ENCODE results near the gene SPECC1.
"Not testable (repeated sequence)": the region's sequence is repeated elsewhere in the genome, so short reads cannot be mapped to it uniquely, and the experiment has no call there.

The SPECC1 gene

GRCh38 chr17:20127360-20128035 is 118.3 kb downstream of the SPECC1 start:
- DNase-seq (ENCODE audit: low read depth in 2 of 2): no peak

DNA sequence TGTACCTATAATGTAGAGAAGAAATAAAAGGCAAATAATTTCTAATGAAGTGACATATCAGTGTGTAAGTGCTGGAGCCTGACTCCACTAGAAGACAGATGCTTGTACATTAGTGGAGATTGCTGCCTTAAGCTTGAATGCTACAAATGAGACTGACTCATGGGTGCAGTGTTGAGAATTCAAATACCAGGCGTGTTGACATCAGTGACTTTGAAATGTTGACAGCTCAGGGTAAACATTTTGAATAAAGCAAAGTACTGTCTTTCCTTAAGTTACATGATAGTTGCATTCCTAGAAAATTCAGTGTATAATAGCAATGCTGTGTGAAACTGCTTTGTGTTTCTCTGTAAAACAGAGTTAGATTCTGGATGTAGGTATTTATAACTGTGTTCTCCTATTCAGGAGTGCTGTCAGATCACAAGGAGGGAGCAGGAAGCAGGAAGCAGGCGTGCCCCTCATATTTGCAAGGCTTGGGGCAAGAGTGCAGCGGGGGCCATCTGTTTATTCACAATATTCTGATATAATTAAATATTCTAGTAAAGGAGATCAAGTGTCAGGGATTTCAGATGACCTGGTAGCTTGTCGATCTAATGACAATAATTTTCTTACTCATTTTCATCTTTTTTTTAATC is 119.0 kb downstream of the SPECC1 start:
- no peak for DNase-seq (ENCODE audit: low read depth in 2 of 2)

DNA sequence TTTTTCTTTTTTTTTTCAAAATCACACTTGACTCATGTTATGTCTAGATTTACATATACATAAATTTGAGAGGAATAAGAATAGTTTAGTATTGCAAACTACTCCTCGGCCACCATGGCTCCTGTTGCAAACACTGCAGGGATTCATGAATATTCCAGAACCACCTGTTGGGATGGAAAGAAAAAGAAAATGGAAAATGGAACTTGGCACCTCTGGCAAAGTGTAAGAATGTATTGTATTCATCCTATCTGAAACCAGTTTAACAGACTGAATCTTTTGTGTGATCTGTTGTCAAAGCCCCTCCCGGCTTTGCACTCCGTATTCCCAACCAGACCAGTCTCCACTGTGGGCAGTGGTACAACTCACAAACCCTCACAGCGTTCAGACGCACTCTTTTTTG is 124.4 kb downstream of the SPECC1 start:
- no peak for DNase-seq (ENCODE audit: low read depth in 2 of 2)

GRCh38 chr17:20141198-20141972 is 132.2 kb downstream of the SPECC1 start:
- DNase-seq (ENCODE audit: low read depth in 2 of 2): no peak

- no peak for DNase-seq (ENCODE audit: low read depth in 2 of 2)
Observed at GRCh38 chr17:20142268-20142667, 133.1 kb downstream of the SPECC1 start.

DNA sequence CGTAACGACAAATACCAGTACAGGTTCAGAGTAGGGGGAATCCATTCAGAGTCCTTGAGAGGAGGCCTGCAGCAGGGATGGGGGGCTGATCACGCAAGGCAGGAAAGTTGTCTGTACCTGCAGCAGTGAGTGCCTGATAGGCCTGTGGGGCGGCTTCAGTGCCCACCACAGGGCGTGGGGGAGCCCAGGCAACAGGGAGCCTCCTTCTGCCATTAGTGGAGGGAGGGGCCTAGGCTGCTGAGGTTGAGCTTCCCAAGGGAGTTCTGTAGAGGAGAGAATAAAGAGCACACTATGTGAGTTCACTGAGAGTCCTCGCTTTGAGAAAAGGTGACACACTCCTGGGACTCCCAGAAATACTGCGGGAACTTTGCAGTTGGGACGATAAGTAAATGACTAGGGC is 134.6 kb downstream of the SPECC1 start:
- DNase-seq (ENCODE audit: low read depth in 2 of 2): no peak

GRCh38 chr17:20145567-20145966 is 136.4 kb downstream of the SPECC1 start:
- no peak for DNase-seq (ENCODE audit: low read depth in 2 of 2)

DNA sequence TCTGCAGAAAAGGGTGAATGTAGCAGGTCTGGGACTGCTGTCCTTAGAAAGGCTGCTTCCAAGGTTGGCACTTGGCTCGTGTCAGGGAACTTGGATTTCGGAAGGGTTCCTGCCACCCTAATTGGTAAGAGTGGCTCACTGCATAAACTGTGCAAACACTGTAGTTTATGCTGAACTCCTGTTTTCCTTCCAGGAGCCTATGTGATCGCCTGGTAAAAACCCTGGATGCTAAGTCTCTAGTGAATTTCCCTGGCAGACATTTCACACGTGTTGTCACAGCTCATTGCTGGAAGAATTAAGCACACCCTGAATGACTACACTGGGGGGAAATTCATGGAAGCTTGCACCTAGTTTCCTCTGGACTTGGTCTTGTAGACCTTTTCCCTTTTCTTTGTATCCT is 140.1 kb downstream of the SPECC1 start:
- no peak for DNase-seq (ENCODE audit: low read depth in 2 of 2)

GRCh38 chr17:20151174-20151573 is 142.0 kb downstream of the SPECC1 start:
- no peak for DNase-seq (ENCODE audit: low read depth in 2 of 2)

DNA sequence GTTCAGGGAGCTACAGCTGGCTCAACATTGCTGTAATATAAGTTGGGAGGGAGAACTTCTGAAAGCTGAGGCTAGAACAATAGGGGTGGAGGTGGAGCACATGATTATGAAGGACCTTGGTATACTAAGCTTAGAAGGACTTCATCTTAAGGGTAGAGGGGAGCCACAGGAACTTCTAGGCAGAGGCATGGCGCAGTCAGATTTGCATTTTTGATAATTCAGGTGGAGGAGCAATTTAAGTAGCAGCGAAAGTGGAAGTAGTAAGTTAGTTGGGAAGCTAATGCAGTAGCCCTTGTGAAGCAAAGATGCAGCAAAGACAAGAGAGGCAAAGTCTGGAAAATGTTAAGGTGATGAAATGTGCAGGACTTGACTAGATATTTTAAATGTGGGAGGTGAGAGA is 144.1 kb downstream of the SPECC1 start:
- DNase-seq (ENCODE audit: low read depth in 2 of 2): no peak

GRCh38 chr17:20154286-20155000 is 145.3 kb downstream of the SPECC1 start:
- DNase-seq (ENCODE audit: low read depth in 2 of 2): no peak

DNA sequence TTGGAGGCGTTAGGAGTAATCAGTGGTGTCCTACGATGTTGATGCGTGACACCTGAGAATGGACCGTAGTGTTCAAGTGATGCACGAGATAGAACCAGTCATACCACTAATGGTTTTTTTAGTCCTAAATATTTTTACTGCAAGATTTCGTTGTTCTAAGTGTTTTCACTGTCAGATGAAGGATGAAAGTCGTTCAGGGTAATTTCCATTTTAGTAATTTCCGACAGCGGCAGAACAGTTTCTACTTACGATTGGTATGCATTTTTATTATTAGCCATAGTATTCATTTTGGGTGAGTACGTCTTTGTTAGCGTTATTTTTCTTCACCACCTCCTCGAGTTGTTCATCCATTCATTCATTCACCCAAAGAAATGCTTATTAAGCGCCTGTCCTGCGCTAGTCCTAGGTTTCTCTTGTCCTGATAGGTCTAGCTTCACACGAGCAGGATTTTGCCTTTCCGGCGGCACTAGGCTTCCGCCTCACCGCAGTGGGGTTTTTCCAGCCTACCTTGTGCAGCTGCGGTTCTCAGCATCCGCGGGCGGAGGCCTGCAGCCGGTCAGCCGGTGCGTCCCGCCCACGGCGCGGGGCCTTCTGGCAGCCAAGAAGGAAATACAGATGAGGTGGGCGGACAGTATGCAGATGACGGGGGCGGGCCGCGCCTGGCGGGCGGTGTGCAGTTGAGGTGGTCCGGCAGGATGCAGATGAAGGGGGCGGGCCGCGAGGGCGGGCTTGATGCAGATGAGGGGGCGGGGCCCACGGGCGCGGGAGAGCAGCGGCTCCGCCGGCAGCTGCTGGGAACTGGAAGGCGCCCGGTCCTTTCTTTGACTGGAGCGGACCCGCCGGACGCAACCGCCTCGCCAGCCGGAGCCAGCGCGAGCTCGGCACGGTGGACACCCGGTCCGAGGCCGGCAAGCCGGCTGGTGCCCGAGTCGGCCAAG is 146.4 kb downstream of the SPECC1 start:
- DNase-seq (ENCODE audit: low read depth in 2 of 2): peak; percentile 83 to 98

DNA sequence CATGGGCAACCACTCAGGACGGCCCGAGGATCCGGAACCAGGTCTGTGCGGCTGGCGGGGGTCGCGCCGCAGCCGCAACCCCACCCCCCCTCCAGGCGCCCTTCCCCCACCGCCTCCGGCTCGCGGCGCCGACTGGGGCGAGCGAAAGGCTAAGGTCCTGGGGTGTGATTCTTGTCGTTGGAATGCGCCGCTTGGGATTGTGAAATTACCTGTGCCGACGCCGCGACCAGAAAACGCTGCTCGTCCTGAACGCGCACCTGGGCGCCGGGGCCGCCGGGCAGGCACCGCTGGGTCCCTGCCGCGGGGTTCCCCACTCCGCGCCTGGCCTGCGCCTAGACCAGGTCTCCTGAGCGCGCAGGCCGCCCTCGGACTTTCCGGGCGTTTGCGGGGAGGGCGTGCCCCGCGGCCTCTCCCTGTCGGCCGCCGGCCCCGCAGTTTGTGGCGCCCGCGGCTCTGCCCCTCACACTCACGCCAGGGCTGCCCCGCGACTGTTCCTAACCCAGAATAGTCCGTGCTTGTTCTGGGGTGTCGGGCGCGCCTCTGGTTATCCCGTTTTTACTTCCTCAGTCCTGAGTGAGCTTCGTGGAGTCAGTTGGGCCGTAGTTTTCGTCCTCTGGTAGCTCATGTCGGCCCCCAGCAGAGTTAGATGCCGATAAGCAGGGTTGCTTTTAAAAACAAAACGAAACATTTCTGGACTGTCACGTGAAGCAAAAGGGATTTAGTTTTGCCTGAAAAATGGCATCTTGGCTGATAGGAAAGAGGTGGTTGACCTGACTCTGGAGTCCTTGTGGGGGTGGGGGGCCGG is 147.2 kb downstream of the SPECC1 start:
- DNase-seq (ENCODE audit: low read depth in 2 of 2): no peak

- DNase-seq (ENCODE audit: low read depth in 2 of 2): no peak
Observed at GRCh38 chr17:20157001-20157310, 147.8 kb downstream of the SPECC1 start.

- no peak for DNase-seq (ENCODE audit: low read depth in 2 of 2)
Observed at GRCh38 chr17:20158580-20158979, 149.4 kb downstream of the SPECC1 start.

GRCh38 chr17:20159406-20160069 is 150.4 kb downstream of the SPECC1 start:
- no peak for DNase-seq (ENCODE audit: low read depth in 2 of 2)

DNA sequence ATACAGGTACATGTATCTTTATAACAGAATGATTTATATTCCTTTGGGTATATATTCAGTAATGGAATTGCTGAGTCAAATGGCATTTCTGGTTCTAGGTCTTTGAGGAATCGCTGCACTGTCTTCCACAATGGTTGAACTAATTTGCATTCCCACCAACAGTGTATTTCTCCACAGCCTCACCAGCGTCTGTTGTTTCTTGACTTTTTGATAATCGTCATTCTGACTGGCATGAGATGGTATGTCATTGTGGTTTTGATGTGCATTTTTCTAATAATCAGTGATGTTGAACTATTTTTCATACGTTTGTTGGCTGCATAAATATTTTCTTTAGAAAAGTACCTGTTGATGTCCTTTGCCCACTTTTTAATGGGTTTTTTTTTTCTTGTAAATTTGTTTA is 156.4 kb downstream of the SPECC1 start:
- DNase-seq (ENCODE audit: low read depth in 2 of 2): not testable (repeated sequence)

- DNase-seq (ENCODE audit: low read depth in 2 of 2): no peak
Observed at GRCh38 chr17:20170085-20170484, 160.9 kb downstream of the SPECC1 start.

- no peak for DNase-seq (ENCODE audit: low read depth in 2 of 2)
Observed at GRCh38 chr17:20171741-20172365, 162.7 kb downstream of the SPECC1 start.

All from stimulated activated CD4-positive, alpha-beta T cell treated with anti-CD3 and anti-CD28 coated beads, Interleukin-12 subunit alpha, Interleukin-12 subunit beta, amount 100 ng/mL, for 24 hours (primary cell).